ENCODE data around the gene NBAS.

NBAS gene

GRCh38 chr2:15570104-15570503 lies 9.0 kb upstream of the NBAS start:
- DNase-seq (ENCODE audit: low read depth): no peak
- no peak overlapping the region for H3K4me3 ChIP-seq (ENCODE audit: low read depth, low read length)
- TF ChIP-seq, protein P1, sequence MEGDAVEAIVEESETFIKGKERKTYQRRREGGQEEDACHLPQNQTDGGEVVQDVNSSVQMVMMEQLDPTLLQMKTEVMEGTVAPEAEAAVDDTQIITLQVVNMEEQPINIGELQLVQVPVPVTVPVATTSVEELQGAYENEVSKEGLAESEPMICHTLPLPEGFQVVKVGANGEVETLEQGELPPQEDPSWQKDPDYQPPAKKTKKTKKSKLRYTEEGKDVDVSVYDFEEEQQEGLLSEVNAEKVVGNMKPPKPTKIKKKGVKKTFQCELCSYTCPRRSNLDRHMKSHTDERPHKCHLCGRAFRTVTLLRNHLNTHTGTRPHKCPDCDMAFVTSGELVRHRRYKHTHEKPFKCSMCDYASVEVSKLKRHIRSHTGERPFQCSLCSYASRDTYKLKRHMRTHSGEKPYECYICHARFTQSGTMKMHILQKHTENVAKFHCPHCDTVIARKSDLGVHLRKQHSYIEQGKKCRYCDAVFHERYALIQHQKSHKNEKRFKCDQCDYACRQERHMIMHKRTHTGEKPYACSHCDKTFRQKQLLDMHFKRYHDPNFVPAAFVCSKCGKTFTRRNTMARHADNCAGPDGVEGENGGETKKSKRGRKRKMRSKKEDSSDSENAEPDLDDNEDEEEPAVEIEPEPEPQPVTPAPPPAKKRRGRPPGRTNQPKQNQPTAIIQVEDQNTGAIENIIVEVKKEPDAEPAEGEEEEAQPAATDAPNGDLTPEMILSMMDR (IDR thresholded peaks at IDR 0.05; ENCODE audit: low read depth, low read length, missing control alignments): no peak
- in situ Hi-C loops (cut with HindIII; ENCODE audit: low sequenced_read_pairs): no loop called here

DNA sequence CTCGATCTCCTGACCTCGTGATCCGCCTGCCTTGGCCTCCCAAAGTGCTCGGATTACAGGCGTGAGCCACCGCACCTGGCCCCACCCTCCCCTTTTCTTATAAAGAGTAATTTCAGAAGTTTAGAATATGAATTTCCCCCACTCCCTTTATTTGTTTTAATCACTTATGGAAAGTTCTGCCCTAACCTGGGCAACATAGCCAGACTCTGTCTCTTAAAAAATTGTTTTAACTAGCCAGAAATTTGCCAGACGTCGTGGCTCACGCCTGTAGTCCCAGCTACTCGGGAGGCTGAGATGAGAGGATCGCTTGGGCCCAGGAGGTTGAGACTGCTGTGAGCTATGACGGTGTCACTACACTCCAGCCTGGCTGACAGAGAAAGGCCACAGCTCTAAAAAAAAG lies 7.7 kb upstream of the NBAS start:
- no peak for DNase-seq (ENCODE audit: low read depth)
- in situ Hi-C loops (cut with HindIII; ENCODE audit: low sequenced_read_pairs): no loop called here
- TF ChIP-seq, protein P1 (IDR thresholded peaks at IDR 0.05; ENCODE audit: low read depth, low read length, missing control alignments): no peak
- no peak overlapping the region for H3K4me3 ChIP-seq (ENCODE audit: low read depth, low read length)

DNA sequence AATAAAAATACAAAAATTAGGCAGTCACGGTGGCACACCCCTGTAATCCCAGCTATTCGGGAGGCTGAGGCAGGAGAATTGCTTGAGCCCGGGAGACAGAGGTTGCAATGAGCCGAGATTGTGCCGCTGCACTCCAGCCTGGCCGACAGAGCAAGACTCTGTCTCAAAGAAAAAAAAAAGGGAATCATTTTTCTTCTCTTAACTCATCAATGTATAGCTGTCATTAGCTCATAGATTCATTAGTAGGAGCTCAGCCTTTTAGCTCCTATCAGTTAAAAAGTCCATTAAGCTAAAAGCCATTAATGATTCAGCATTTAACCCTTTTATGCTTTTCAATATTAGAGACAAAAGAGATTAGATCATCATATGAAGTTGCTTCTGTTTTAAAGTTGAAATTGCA lies 5.8 kb upstream of the NBAS start:
- DNase-seq (ENCODE audit: low read depth): no peak
- no peak overlapping the region for H3K4me3 ChIP-seq (ENCODE audit: low read depth, low read length)
- TF ChIP-seq, protein P1 (IDR thresholded peaks at IDR 0.05; ENCODE audit: low read depth, low read length, missing control alignments): no peak
- in situ Hi-C loops (cut with HindIII; ENCODE audit: low sequenced_read_pairs): no loop called here

- DNase-seq (ENCODE audit: low read depth): no peak
- in situ Hi-C loops (cut with HindIII; ENCODE audit: low sequenced_read_pairs): no loop called here
- TF ChIP-seq, protein P1 (IDR thresholded peaks at IDR 0.05; ENCODE audit: low read depth, low read length, missing control alignments): no peak
- no peak overlapping the region for H3K4me3 ChIP-seq (ENCODE audit: low read depth, low read length)
These were observed 5.0 kb upstream of the NBAS start for GRCh38 chr2:15565994-15566671.

DNA sequence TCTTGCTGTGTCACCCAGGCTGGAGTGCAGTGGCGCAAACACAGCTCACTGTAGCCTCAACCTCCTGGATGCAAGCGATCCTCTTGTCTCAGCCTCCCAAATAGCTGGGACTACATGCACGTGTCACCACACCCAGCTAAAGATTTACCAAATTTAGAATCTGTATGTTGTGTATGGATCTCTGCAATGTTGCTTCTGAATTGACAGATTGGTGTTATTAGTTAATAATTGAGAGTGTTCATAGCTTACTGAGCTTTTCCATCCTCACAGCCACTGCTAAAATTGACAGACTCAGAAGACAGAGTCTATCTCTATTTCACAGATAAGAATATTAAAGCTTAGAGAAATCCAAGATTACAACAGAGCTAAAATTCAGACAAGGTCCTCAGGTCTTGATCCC lies 4.3 kb upstream of the NBAS start:
- in situ Hi-C loops (cut with HindIII; ENCODE audit: low sequenced_read_pairs): no loop called here
- TF ChIP-seq, protein P1 (IDR thresholded peaks at IDR 0.05; ENCODE audit: low read depth, low read length, missing control alignments): no peak
- no peak overlapping the region for H3K4me3 ChIP-seq (ENCODE audit: low read depth, low read length)
- DNase-seq (ENCODE audit: low read depth): no peak

GRCh38 chr2:15563227-15564100 lies 2.3 kb upstream of the NBAS start:
- no peak for DNase-seq (ENCODE audit: low read depth)
- in situ Hi-C loops (cut with HindIII; ENCODE audit: low sequenced_read_pairs): no loop called here

More at GRCh38 chr2:15563227-15564100, 2.3 kb upstream of the NBAS start:
- H3K4me3 ChIP-seq (ENCODE audit: low read depth, low read length): no peak overlapping the region
- TF ChIP-seq, protein P1 (IDR thresholded peaks at IDR 0.05; ENCODE audit: low read depth, low read length, missing control alignments): no peak
